Eye (tissue), 1 donor: ENCODE results near the gene MIAT.
A peak's percentile ranks its signal among the peaks of the same experiment; 100 is the strongest.
"Not testable (repeated sequence)": the region's sequence is repeated elsewhere in the genome, so short reads cannot be mapped to it uniquely, and the experiment has no call there.

Source experiments
- DNase-seq: peaks from one replicate; pipeline ENCODE4 v3.0.0-alpha.2; 2015

MIAT gene

DNA sequence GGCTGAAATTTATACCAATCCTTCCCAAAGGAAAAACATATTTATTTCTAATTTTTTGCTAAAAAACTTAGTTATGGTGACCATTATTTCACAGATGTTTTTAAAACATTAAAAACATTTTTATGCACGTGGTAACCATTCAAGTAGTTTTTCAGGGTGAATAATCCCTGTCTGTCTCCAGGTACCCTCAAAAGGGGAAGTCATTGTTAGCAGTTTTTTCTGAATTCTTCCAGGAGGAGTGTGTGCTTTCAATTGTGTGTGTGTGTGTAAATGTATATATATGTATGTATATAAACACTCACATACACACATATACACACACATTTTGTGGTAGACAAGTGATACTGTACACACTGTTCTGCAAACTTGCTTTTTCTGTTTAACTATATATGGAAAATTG, 43.9 kb downstream of the MIAT start:
- no peak for DNase-seq

GRCh38 chr22:26702906-26703830, 45.8 kb downstream of the MIAT start:
- DNase-seq: no peak

DNA sequence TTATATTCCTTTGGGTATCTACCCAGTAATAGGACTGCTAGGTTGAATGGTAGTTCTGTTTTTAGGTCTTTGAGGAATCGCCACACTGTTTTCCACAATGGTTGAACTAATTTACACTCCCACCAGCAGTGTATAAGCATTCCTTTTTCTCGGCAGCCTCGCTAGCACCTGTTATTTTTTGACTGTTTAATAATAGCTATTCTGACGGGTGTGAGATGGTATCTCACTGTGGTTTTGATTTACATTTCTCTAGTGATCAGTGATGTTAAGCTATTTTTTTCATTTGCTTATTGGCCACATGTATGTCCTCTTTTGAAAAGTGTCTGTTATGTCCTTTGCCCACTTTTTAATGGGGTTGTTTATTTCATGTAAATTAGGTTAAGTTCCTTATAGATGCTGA, 48.0 kb downstream of the MIAT start:
- not testable (repeated sequence) for DNase-seq

DNA sequence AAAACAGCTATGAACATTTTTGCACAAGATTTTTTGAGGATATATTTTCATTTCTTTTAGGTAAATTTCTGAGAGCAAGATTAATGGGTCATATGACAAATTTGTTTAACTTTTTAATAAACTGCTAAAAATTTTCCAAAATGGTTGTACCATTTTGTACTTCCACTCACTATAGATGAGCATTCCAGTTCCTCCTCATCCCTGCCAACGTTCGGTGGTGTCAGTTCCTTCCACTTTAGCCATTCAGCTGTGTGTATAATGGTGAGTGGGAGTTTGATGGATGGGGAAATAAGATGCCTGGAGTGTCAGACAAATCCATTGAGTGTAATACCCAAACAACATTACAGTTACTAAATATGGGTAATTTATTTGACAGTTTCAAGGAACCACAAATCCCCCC, 49.7 kb downstream of the MIAT start:
- DNase-seq: no peak

DNA sequence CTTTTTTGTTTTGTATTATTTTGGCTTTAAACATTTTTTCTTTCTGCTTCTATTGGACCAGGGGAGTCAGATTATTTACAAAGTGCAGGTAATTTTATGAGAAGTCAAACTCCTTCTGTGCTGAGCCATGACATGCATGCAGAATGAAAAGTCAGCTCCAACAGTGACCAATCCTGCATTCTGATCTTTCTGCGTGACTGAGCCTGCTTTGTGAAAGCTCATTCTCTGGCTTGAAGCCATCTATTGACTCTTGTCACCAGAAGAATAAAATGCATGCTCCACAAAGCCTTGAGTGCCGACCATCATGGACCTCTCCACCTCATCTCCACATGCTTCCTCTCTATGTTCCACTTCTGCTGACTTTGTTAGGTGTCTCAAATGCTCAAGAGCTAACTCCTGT, 50.2 kb downstream of the MIAT start:
- peak; percentile 31 for DNase-seq

DNA sequence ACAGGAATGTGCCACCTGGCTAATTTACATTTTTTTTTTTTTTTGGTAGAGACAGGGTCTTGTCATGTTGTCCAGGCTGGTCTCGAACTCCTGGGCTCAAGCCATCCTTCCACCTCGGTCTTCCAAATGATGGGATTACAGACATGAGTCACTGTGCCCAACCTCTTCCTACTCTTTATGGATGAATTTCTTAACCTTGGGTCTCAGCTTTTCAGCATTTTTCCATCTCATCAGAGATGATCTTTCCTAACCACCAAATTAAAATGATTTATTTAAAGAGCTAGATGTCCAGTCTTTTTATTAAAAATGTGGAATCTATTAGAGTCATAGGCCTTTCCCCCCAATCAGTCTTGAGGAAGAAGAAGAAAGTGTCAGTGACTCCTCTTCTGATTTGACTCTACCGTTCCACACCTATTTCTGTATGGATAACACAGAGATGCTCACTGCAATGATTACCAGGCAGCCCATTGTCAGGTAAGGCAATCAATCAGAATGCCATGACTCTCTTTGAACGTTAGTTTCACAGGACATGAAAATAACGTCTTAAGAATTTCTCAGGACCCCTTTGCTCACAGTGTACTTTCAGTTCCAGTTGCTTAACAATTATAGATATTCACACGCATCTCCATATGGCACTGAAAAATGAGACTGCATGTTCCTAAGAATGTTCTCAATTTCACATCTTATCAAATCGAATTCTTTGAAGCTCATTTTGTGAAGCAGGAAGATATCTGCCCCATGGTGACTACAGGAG, 51.0 kb downstream of the MIAT start:
- no peak for DNase-seq

GRCh38 chr22:26709617-26710390, 52.4 kb downstream of the MIAT start:
- no peak for DNase-seq

- DNase-seq: no peak
These were observed 54.0 kb downstream of the MIAT start for GRCh38 chr22:26711205-26711963.

GRCh38 chr22:26712158-26712557, 54.8 kb downstream of the MIAT start:
- no peak for DNase-seq

- DNase-seq: no peak
These were observed 56.5 kb downstream of the MIAT start for GRCh38 chr22:26713823-26714449.

- no peak for DNase-seq
These were observed 57.6 kb downstream of the MIAT start for GRCh38 chr22:26714971-26715370.

DNA sequence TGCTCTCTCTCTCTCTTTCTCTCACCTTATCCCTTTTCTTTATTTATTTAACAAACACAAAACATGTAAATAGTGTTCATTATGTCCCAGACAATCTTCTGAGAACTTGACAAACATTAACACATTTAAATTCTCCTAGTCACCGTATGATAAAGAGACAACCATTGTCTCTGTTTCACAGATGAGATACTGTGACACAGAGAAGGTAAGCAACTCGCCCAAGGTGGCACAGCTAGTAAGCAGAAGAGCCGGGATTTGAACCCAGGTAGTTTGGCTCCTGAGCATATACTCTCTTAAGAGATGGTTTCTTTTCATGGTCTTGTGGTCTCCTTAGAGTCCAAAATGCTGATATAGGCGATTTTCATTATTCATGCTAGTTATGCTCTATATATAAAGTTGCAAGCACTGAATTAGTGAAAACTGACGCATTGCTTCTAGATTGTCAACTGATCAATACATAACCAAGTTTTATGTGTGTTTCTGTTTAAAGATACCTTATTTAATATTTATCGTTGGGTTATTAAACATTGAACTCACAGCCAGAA, 58.1 kb downstream of the MIAT start:
- DNase-seq: no peak

DNA sequence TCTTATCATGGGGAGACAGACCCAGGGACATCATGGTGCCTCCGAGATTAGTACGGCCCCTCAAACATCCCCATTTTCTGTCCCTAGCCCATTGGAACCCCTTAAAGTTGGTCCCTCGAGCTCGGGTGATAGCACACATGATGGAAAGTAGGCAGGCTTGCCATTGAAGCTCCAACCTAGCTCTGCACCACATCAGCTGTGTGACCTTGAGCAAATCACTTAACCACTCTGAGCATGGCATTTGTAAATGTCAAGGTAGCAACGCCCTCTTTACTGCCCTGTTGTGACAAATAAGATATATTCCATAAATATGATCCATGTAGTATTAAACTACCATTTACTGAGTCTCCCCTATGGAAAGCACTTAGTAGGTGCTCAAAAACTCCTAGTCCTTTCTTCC, 61.1 kb downstream of the MIAT start:
- DNase-seq: no peak

DNA sequence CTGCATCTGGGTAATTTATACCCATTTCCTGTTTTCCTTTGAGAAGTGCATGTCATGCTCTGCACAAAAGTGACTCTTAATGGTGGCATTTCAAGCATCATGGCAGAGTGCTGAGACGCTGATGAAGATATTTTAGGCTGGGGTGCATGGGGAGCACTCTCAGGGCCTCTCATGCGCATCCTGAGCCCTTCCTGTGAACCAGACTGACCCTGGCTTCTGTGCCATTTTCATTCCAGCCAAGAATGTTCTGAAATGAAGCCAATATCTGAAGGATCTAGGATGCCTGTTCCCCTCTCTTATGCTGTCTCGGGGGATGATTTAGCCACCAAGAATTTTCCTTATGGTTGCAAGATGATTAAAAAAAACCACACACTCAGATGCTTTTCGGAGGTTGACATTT, 61.5 kb downstream of the MIAT start:
- no peak for DNase-seq

- no peak for DNase-seq
These were observed 64.8 kb downstream of the MIAT start for GRCh38 chr22:26722159-26722558.

DNA sequence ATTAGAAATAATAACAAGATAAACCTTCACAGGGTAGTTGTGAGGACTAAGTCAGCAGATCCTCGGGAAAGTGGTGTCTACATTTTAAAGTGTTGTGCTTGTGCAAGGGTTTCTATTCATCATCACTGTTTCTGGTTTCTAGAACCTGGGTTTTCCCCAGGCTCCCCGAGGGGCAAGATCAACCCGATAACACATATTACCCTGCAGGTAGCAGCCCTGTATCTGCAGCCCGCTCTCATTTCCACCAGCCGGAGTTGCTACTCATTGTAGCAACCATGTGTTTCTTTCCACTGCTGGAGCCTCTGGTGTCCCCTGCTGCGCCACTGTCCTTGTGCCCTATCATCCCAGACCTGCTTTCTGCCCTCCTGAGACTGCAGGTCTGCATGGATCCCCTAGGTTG, 67.0 kb downstream of the MIAT start:
- no peak for DNase-seq

DNA sequence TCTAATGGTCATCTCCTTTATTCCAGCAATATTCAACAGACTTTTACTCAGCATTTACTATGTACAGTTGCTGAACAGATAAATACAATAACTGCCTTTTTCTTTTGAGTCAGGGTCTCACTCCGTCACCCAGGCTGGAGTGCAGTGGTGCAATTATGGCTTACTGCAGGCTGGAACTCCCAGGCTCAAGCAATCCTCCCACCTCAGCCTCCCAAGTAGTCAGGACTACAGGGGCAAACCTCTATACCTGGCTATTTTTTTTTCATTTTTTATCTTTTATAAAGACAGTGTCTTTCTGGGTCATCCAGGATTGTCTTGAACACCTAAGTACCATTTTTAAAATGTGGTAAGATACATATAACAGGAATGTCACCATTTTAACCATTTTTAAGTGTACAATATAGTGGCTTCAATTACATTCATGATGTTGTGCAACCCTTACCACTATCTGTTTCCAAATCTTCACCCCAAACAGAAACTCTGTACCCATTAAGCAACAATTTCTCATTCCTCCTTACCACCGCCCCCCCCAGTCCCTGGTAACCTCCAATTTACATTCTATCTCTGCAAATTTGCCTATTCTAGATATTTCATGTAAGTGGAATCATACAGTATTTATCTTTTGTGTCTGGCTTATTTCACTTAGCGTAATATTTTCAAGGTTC, 67.8 kb downstream of the MIAT start:
- no peak for DNase-seq
